GM19351 (cell line): ENCODE results near the gene CHRNA3.

ENCODE experiments used
- ATAC-seq: cut with Tn5 transposase; IDR thresholded peaks from one replicate; pipeline ENCODE4 v1.9.1; 2021; ENCODE audit warnings: mild to moderate bottlenecking, moderate library complexity; ENCODE audit not compliant: unreplicated experiment

Gene CHRNA3

GRCh38 chr15:78620527-78621421, at the start of gene CHRNA3:
Gene CHRNA3 (minus strand): TSS chr15:78620996. CDS start chr15:78620794, 202 bp downstream.
- ATAC-seq = no peak

- no peak for ATAC-seq
Measured at GRCh38 chr15:78668987-78669386, 48.2 kb upstream of the CHRNA3 start.

GRCh38 chr15:78667578-78668236, 46.9 kb upstream of the CHRNA3 start:
- no peak for ATAC-seq

GRCh38 chr15:78666010-78666409, 45.2 kb upstream of the CHRNA3 start:
- no peak for ATAC-seq

- ATAC-seq = no peak
Measured at GRCh38 chr15:78663703-78664102, 42.9 kb upstream of the CHRNA3 start.

GRCh38 chr15:78662028-78662427, 41.2 kb upstream of the CHRNA3 start:
- ATAC-seq = no peak

- no peak for ATAC-seq
Measured at GRCh38 chr15:78661001-78661400, 40.2 kb upstream of the CHRNA3 start.

- ATAC-seq = no peak
Measured at GRCh38 chr15:78660584-78660983, 39.8 kb upstream of the CHRNA3 start.

GRCh38 chr15:78658823-78659222, 38.0 kb upstream of the CHRNA3 start:
- ATAC-seq = no peak

- no peak for ATAC-seq
Measured at GRCh38 chr15:78654272-78654671, 33.5 kb upstream of the CHRNA3 start.

- no peak for ATAC-seq
Measured at GRCh38 chr15:78651930-78652615, 31.3 kb upstream of the CHRNA3 start.

GRCh38 chr15:78651007-78651406, 30.2 kb upstream of the CHRNA3 start:
- no peak for ATAC-seq

GRCh38 chr15:78650022-78650421, 29.2 kb upstream of the CHRNA3 start:
- no peak for ATAC-seq

GRCh38 chr15:78645009-78645408, 24.2 kb upstream of the CHRNA3 start:
- ATAC-seq = no peak

GRCh38 chr15:78642331-78642730, 21.5 kb upstream of the CHRNA3 start:
- ATAC-seq = no peak

GRCh38 chr15:78641749-78642275, 21.0 kb upstream of the CHRNA3 start:
- no peak for ATAC-seq

- ATAC-seq = no peak
Measured at GRCh38 chr15:78641102-78641748, 20.4 kb upstream of the CHRNA3 start, which contains the start of gene CHRNB4. Gene CHRNB4 (minus strand): TSS chr15:78641210. CDS start chr15:78641133, 77 bp downstream.

GRCh38 chr15:78640527-78641101, 19.8 kb upstream of the CHRNA3 start:
- no peak for ATAC-seq

GRCh38 chr15:78638658-78639314, 18.0 kb upstream of the CHRNA3 start:
- ATAC-seq = no peak
